ENCODE measurements around the gene EVI2B.

DNA sequence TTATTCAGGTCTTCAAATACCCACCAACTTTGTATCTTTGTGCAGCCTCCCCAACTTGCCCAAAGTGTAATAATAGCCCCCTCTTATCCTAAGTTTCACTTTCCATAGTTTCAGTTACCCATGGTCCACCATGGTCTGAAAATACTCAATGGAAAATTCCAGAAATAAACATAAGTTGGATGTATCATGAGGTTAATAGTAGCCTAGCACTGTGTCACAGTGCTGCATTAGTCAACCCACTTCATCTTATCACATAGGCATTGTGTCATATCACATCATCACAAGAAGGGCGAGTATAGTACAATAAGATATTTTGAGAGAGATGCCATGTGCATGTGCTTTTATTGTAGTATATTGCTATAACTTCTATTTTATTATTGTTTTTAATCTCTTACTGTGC, 38.7 kb downstream of the EVI2B start:
- TF ChIP-seq, protein P1, sequence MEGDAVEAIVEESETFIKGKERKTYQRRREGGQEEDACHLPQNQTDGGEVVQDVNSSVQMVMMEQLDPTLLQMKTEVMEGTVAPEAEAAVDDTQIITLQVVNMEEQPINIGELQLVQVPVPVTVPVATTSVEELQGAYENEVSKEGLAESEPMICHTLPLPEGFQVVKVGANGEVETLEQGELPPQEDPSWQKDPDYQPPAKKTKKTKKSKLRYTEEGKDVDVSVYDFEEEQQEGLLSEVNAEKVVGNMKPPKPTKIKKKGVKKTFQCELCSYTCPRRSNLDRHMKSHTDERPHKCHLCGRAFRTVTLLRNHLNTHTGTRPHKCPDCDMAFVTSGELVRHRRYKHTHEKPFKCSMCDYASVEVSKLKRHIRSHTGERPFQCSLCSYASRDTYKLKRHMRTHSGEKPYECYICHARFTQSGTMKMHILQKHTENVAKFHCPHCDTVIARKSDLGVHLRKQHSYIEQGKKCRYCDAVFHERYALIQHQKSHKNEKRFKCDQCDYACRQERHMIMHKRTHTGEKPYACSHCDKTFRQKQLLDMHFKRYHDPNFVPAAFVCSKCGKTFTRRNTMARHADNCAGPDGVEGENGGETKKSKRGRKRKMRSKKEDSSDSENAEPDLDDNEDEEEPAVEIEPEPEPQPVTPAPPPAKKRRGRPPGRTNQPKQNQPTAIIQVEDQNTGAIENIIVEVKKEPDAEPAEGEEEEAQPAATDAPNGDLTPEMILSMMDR (IDR thresholded peaks at IDR 0.05; ENCODE audit: low read length): no peak
- TF ChIP-seq EZH2 (optimal IDR thresholded peaks at IDR 0.05; ENCODE audit: low read depth, low read length) (no peak), EZH2phosphoT487 (IDR thresholded peaks at IDR 0.05; ENCODE audit: low read length) (no peak)

All from MM.1S (cell line).